ENCODE results near the gene CFAP221. TPM values are rescaled to one million over a fixed set of nuclear protein-coding genes. Genes with fewer than 3 reads are reported as not detected.

CFAP221 gene
- total RNA-seq, 2 donors from 2014 or later: not detected

- no peak for ATAC-seq (replicated peaks)
- H3K4me3 Mint-ChIP-seq: no peak overlapping the region
- no peaks in the 10 kb centered on the region for H3K4me1 Mint-ChIP-seq
- no peaks in the 10 kb centered on the region for H3K36me3 Mint-ChIP-seq (ENCODE audit: low read depth)
- H3K27ac Mint-ChIP-seq: no peak overlapping the region
- H3K27me3 Mint-ChIP-seq: peaks cover 8% of the 10 kb centered on the region
- no peaks in the 10 kb centered on the region for H3K9me3 Mint-ChIP-seq
Measured at GRCh38 chr2:119630121-119630520, 85.9 kb downstream of the CFAP221 start.

GRCh38 chr2:119637371-119637770 is 93.1 kb downstream of the CFAP221 start:
- H3K4me1 Mint-ChIP-seq: no peaks in the 10 kb centered on the region
- no peak overlapping the region for H3K27ac Mint-ChIP-seq
- no peak overlapping the region for H3K4me3 Mint-ChIP-seq
- no peaks in the 10 kb centered on the region for H3K36me3 Mint-ChIP-seq (ENCODE audit: low read depth)
- no peak for ATAC-seq (replicated peaks)
- no peaks in the 10 kb centered on the region for H3K9me3 Mint-ChIP-seq
- H3K27me3 Mint-ChIP-seq: no peaks in the 10 kb centered on the region

GRCh38 chr2:119638246-119638645 is 94.0 kb downstream of the CFAP221 start:
- H3K27ac Mint-ChIP-seq: no peak overlapping the region
- H3K9me3 Mint-ChIP-seq: no peaks in the 10 kb centered on the region
- no peaks in the 10 kb centered on the region for H3K4me1 Mint-ChIP-seq
- H3K36me3 Mint-ChIP-seq (ENCODE audit: low read depth): no peaks in the 10 kb centered on the region
- H3K27me3 Mint-ChIP-seq: no peaks in the 10 kb centered on the region
- ATAC-seq (replicated peaks): no peak
- H3K4me3 Mint-ChIP-seq: no peak overlapping the region

GRCh38 chr2:119638685-119639554 is 94.7 kb downstream of the CFAP221 start:
- H3K27me3 Mint-ChIP-seq: no peaks in the 10 kb centered on the region
- H3K4me3 Mint-ChIP-seq: no peak overlapping the region
- H3K27ac Mint-ChIP-seq: no peak overlapping the region
- H3K9me3 Mint-ChIP-seq: no peaks in the 10 kb centered on the region
- ATAC-seq (replicated peaks): no peak
- H3K4me1 Mint-ChIP-seq: no peaks in the 10 kb centered on the region
- no peaks in the 10 kb centered on the region for H3K36me3 Mint-ChIP-seq (ENCODE audit: low read depth)

GRCh38 chr2:119641562-119642258 is 97.5 kb downstream of the CFAP221 start:
- no peaks in the 10 kb centered on the region for H3K27me3 Mint-ChIP-seq
- ATAC-seq (replicated peaks): peak; percentile 96

GRCh38 chr2:119644186-119644585 is 99.9 kb downstream of the CFAP221 start:
- no peak for ATAC-seq (replicated peaks)
- Mint-ChIP-seq H3K36me3 (ENCODE audit: low read depth) (no peaks in the 10 kb centered on the region), H3K27me3 (peaks cover 4% of the 10 kb centered on the region), H3K4me1 (no peaks in the 10 kb centered on the region), H3K27ac (no peak overlapping the region), H3K9me3 (no peaks in the 10 kb centered on the region), H3K4me3 (no peak overlapping the region)

More at GRCh38 chr2:119641562-119642258, 97.5 kb downstream of the CFAP221 start:
- H3K36me3 Mint-ChIP-seq (ENCODE audit: low read depth): no peaks in the 10 kb centered on the region
- H3K27ac Mint-ChIP-seq: no peak overlapping the region
- H3K4me3 Mint-ChIP-seq: no peak overlapping the region
- H3K4me1 Mint-ChIP-seq: no peaks in the 10 kb centered on the region
- no peaks in the 10 kb centered on the region for H3K9me3 Mint-ChIP-seq

- no peaks in the 10 kb centered on the region for H3K36me3 Mint-ChIP-seq (ENCODE audit: low read depth)
- no peaks in the 10 kb centered on the region for H3K4me1 Mint-ChIP-seq
- ATAC-seq (replicated peaks): no peak
- no peak overlapping the region for H3K27ac Mint-ChIP-seq
- H3K4me3 Mint-ChIP-seq: no peak overlapping the region
- peaks cover 4% of the 10 kb centered on the region for H3K27me3 Mint-ChIP-seq
- H3K9me3 Mint-ChIP-seq: no peaks in the 10 kb centered on the region
Measured at GRCh38 chr2:119645173-119645855, 101.1 kb downstream of the CFAP221 start.

GRCh38 chr2:119646149-119646548 is 101.9 kb downstream of the CFAP221 start:
- no peak overlapping the region for H3K4me3 Mint-ChIP-seq
- no peaks in the 10 kb centered on the region for H3K36me3 Mint-ChIP-seq (ENCODE audit: low read depth)
- H3K27me3 Mint-ChIP-seq: peaks cover 4% of the 10 kb centered on the region
- no peak for ATAC-seq (replicated peaks)
- no peaks in the 10 kb centered on the region for H3K9me3 Mint-ChIP-seq
- no peaks in the 10 kb centered on the region for H3K4me1 Mint-ChIP-seq
- no peak overlapping the region for H3K27ac Mint-ChIP-seq

GRCh38 chr2:119647440-119648169 is 103.4 kb downstream of the CFAP221 start:
- no peak overlapping the region for H3K27ac Mint-ChIP-seq

GRCh38 chr2:119649364-119649917 is 105.2 kb downstream of the CFAP221 start:
- Mint-ChIP-seq H3K4me1 (no peaks in the 10 kb centered on the region), H3K36me3 (ENCODE audit: low read depth) (no peaks in the 10 kb centered on the region), H3K4me3 (no peak overlapping the region), H3K27me3 (peaks cover 4% of the 10 kb centered on the region), H3K9me3 (no peaks in the 10 kb centered on the region), H3K27ac (no peak overlapping the region)
- no peak for ATAC-seq (replicated peaks)

More at GRCh38 chr2:119647440-119648169, 103.4 kb downstream of the CFAP221 start:
- Mint-ChIP-seq H3K4me3 (no peak overlapping the region), H3K4me1 (no peaks in the 10 kb centered on the region), H3K9me3 (no peaks in the 10 kb centered on the region), H3K27me3 (peaks cover 4% of the 10 kb centered on the region), H3K36me3 (ENCODE audit: low read depth) (no peaks in the 10 kb centered on the region)
- ATAC-seq (replicated peaks): no peak

- ATAC-seq (replicated peaks): no peak
- Mint-ChIP-seq H3K36me3 (ENCODE audit: low read depth) (no peaks in the 10 kb centered on the region), H3K4me3 (no peak overlapping the region), H3K9me3 (no peaks in the 10 kb centered on the region), H3K4me1 (no peaks in the 10 kb centered on the region), H3K27me3 (peaks cover 7% of the 10 kb centered on the region), H3K27ac (no peak overlapping the region)
Measured at GRCh38 chr2:119650206-119650605, 106.0 kb downstream of the CFAP221 start.

- Mint-ChIP-seq H3K4me1 (no peaks in the 10 kb centered on the region), H3K36me3 (ENCODE audit: low read depth) (no peaks in the 10 kb centered on the region), H3K9me3 (no peaks in the 10 kb centered on the region), H3K4me3 (no peak overlapping the region), H3K27ac (no peak overlapping the region), H3K27me3 (peaks cover 10% of the 10 kb centered on the region)
- ATAC-seq (replicated peaks): no peak
Measured at GRCh38 chr2:119650846-119651370, 106.7 kb downstream of the CFAP221 start.

GRCh38 chr2:119657466-119658145 is 113.4 kb downstream of the CFAP221 start:
- no peak for ATAC-seq (replicated peaks)
- peaks cover 9% of the 10 kb centered on the region for H3K27me3 Mint-ChIP-seq

More at GRCh38 chr2:119657466-119658145, 113.4 kb downstream of the CFAP221 start:
- Mint-ChIP-seq H3K9me3 (no peaks in the 10 kb centered on the region), H3K36me3 (ENCODE audit: low read depth) (no peaks in the 10 kb centered on the region), H3K4me1 (no peaks in the 10 kb centered on the region), H3K4me3 (no peak overlapping the region), H3K27ac (no peak overlapping the region)
